Trophoblast cell (in vitro differentiated cells and primary cell): ENCODE results near the gene ZBTB42.
"Not testable (repeated sequence)": the region's sequence is repeated elsewhere in the genome, so short reads cannot be mapped to it uniquely, and the experiment has no call there.

Experiments used
- DNase-seq, 2 donors: peaks; one replicate each; pipeline ENCODE4 v3.0.0-alpha.2; 2016
- H2AFZ ChIP-seq: 2 replicates; pipeline ENCODE4 v1.6.1; 2013; ENCODE audit warnings: low read length, moderate library complexity, mild to moderate bottlenecking; ENCODE audit not compliant: insufficient read depth, poor library complexity
- H2AK5ac ChIP-seq: 2 replicates; pipeline ENCODE4 v1.6.1; 2013; ENCODE audit warnings: mild to moderate bottlenecking, low read length
- H2BK120ac ChIP-seq: 2 replicates; pipeline ENCODE4 v1.6.1; 2013; ENCODE audit warnings: low read length, mild to moderate bottlenecking, moderate library complexity; ENCODE audit not compliant: insufficient read depth, poor library complexity
- H2BK12ac ChIP-seq: 2 replicates; pipeline ENCODE4 v1.6.1; 2013; ENCODE audit warnings: mild to moderate bottlenecking, low read length, moderate library complexity
- H2BK5ac ChIP-seq: 2 replicates; pipeline ENCODE4 v1.6.1; 2013; ENCODE audit warnings: low read length, low read depth, moderate library complexity, mild to moderate bottlenecking; ENCODE audit not compliant: poor library complexity
- H3K14ac ChIP-seq: 2 replicates; pipeline ENCODE4 v1.6.1; 2013; ENCODE audit warnings: mild to moderate bottlenecking, low read length
- H3K18ac ChIP-seq: 2 replicates; pipeline ENCODE4 v1.6.1; 2013; ENCODE audit warnings: mild to moderate bottlenecking, low read length
- H3K23ac ChIP-seq: 2 replicates; pipeline ENCODE4 v1.6.1; 2013; ENCODE audit warnings: low read length
- H3K27ac ChIP-seq: 2 replicates; pipeline ENCODE4 v1.5.1; 2013; ENCODE audit warnings: low read depth, mild to moderate bottlenecking, inconsistent platforms, low read length, moderate library complexity
- H3K27me3 ChIP-seq: 2 replicates; pipeline ENCODE4 v1.6.1; 2013; ENCODE audit warnings: inconsistent platforms, mild to moderate bottlenecking, low read length, moderate library complexity; ENCODE audit not compliant: insufficient read depth
- H3K36me3 ChIP-seq, 2 experiments: 1 replicate in 1 of 2; 2 replicates in 1 of 2; pipeline ENCODE4 v1.6.1; 2013; ENCODE audit warnings: low read length in 2 of 2, mild to moderate bottlenecking in 2 of 2, moderate library complexity in 1 of 2; ENCODE audit not compliant: insufficient read depth in 2 of 2, control insufficient read depth in 1 of 2
- H3K4ac ChIP-seq: 2 replicates; pipeline ENCODE4 v1.6.1; 2013; ENCODE audit warnings: low read depth, mild to moderate bottlenecking, low read length, moderate library complexity
- H3K4me1 ChIP-seq, 2 experiments: 1 replicate in 1 of 2; 2 replicates in 1 of 2; pipeline ENCODE4 v1.6.1; 2013; ENCODE audit warnings: low read length in 2 of 2, mild to moderate bottlenecking in 2 of 2, moderate library complexity in 1 of 2; ENCODE audit not compliant: insufficient read depth in 2 of 2, control insufficient read depth in 1 of 2
- H3K4me2 ChIP-seq: 2 replicates; pipeline ENCODE4 v1.6.1; 2013; ENCODE audit warnings: inconsistent platforms, mild to moderate bottlenecking, low read length, moderate library complexity
- H3K4me3 ChIP-seq: 2 replicates; pipeline ENCODE4 v1.5.1; 2013; ENCODE audit warnings: mild to moderate bottlenecking, low read depth, low read length, inconsistent platforms
- H3K79me1 ChIP-seq: one replicate; pipeline ENCODE4 v1.6.1; 2013; ENCODE audit warnings: low read length
- H3K79me2 ChIP-seq: 2 replicates; pipeline ENCODE4 v1.6.1; 2013; ENCODE audit warnings: low read length, mild to moderate bottlenecking; ENCODE audit not compliant: control insufficient read depth, insufficient read depth, poor library complexity
- H3K9ac ChIP-seq: 2 replicates; pipeline ENCODE4 v1.6.1; 2013; ENCODE audit warnings: mild to moderate bottlenecking, low read length
- H3K9me3 ChIP-seq: 2 replicates; pipeline ENCODE4 v1.6.1; 2013; ENCODE audit warnings: low read depth, mild to moderate bottlenecking, control low read depth, inconsistent platforms, low read length; ENCODE audit not compliant: insufficient read depth
- H4K12ac ChIP-seq: 2 replicates; pipeline ENCODE4 v1.6.1; 2013; ENCODE audit warnings: low read depth, mild to moderate bottlenecking, low read length, moderate library complexity
- H4K8ac ChIP-seq: 2 replicates; pipeline ENCODE4 v1.6.1; 2013; ENCODE audit warnings: low read depth, mild to moderate bottlenecking, low read length, moderate library complexity
- H4K91ac ChIP-seq: one replicate; pipeline ENCODE4 v1.6.1; 2013; ENCODE audit warnings: low read depth, mild to moderate bottlenecking, low read length, moderate library complexity
- WGBS: extraction: QIAGEN DNeasy Blood & Tissue Kit; methylation state at CpG from one replicate; pipeline ENCODE4 v1.1.7; 2013; ENCODE audit warnings: missing lambda C conversion rate; ENCODE audit not compliant: insufficient read length, insufficient coverage; ENCODE audit errors: extremely low coverage; 5-methylcytosine and 5-hydroxymethylcytosine counted together

The ZBTB42 gene

GRCh38 chr14:104808456-104808855 lies 7.6 kb downstream of the ZBTB42 start:
- H4K12ac ChIP-seq = no peak overlapping the region
- H3K79me1 ChIP-seq = no peaks in the 10 kb centered on the region
- no peak overlapping the region for H2AK5ac ChIP-seq
- no peak overlapping the region for H2BK5ac ChIP-seq
- no peak overlapping the region for H2BK12ac ChIP-seq
- WGBS = no CpG with 5 or more reads among the region's 6 CpGs
- no peaks in the 10 kb centered on the region for H3K79me2 ChIP-seq
- no peak overlapping the region for H4K91ac ChIP-seq
- no peak overlapping the region for H2BK120ac ChIP-seq
- no peaks in the 10 kb centered on the region for H3K27me3 ChIP-seq
- H3K27ac ChIP-seq = no peak overlapping the region
- H3K4me2 ChIP-seq = no peak overlapping the region
- H3K4ac ChIP-seq = no peak overlapping the region
- H3K9me3 ChIP-seq = peaks cover 1% of the 10 kb centered on the region
- no peak overlapping the region for H2AFZ ChIP-seq
- H3K18ac ChIP-seq = no peak overlapping the region
- no peaks in the 10 kb centered on the region for H3K36me3 ChIP-seq
- no peak overlapping the region for H4K8ac ChIP-seq
- no peak for DNase-seq
- H3K23ac ChIP-seq = no peak overlapping the region
- no peaks in the 10 kb centered on the region for H3K4me1 ChIP-seq
- H3K14ac ChIP-seq = no peak overlapping the region
- H3K9ac ChIP-seq = no peak overlapping the region
- no peak overlapping the region for H3K4me3 ChIP-seq

GRCh38 chr14:104810316-104810715 lies 9.4 kb downstream of the ZBTB42 start:
- Histone ChIP-seq H3K9me3 (peaks cover 1% of the 10 kb centered on the region), H3K79me2 (no peaks in the 10 kb centered on the region), H4K91ac (no peak overlapping the region), H2BK5ac (no peak overlapping the region), H3K4me2 (no peak overlapping the region), H3K23ac (no peak overlapping the region), H4K12ac (no peak overlapping the region), H4K8ac (no peak overlapping the region), H2AFZ (no peak overlapping the region), H3K9ac (no peak overlapping the region), H3K14ac (no peak overlapping the region), H3K18ac (no peak overlapping the region), H3K4ac (no peak overlapping the region), H3K4me1 (peaks cover 0 to 2% of the 10 kb centered on the region in 2 experiments), H3K36me3 (no peaks in the 10 kb centered on the region), H2BK120ac (no peak overlapping the region), H3K27me3 (no peaks in the 10 kb centered on the region), H2BK12ac (no peak overlapping the region), H2AK5ac (no peak overlapping the region), H3K4me3 (no peak overlapping the region), H3K79me1 (peaks cover under 1% of the 10 kb centered on the region), H3K27ac (no peak overlapping the region)
- DNase-seq = no peak
- WGBS = no CpG with 5 or more reads among the region's 11 CpGs

DNA sequence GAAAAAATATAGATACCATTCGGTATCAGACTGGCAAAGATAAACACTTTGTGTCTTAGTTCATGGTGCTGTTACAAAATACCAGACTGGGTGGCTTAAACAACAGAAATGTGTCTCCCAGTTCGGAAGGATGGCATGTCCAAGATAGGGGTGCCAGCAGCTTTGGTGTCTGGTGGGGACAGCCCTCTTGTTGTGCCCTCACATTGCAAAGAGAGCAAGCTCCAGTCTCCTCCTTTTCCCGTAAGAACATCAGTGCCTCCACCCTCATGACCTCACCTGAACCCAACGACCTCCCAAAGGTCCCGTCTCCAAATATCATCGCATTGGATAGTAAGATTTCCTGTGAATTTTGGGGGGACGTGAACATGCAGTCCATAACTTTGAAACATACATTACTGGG lies 12.4 kb downstream of the ZBTB42 start:
- Histone ChIP-seq H3K4me1 (peaks cover 4 to 9% of the 10 kb centered on the region in 2 experiments), H4K8ac (no peak overlapping the region), H2AK5ac (no peak overlapping the region), H2BK5ac (no peak overlapping the region), H3K9ac (no peak overlapping the region), H3K27me3 (no peaks in the 10 kb centered on the region), H3K4me3 (no peak overlapping the region), H4K12ac (no peak overlapping the region), H3K36me3 (no peaks in the 10 kb centered on the region), H3K79me2 (peaks cover 10% of the 10 kb centered on the region), H3K23ac (no peak overlapping the region), H3K9me3 (no peaks in the 10 kb centered on the region), H3K4me2 (no peak overlapping the region), H3K18ac (no peak overlapping the region), H3K79me1 (peaks cover 12% of the 10 kb centered on the region), H4K91ac (no peak overlapping the region), H3K4ac (no peak overlapping the region), H2BK12ac (no peak overlapping the region), H3K27ac (no peak overlapping the region), H2BK120ac (no peak overlapping the region), H3K14ac (no peak overlapping the region), H2AFZ (no peak overlapping the region)
- WGBS = no CpG with 5 or more reads among the region's 7 CpGs
- DNase-seq = peak in 1 of 2 donors; percentile 14

DNA sequence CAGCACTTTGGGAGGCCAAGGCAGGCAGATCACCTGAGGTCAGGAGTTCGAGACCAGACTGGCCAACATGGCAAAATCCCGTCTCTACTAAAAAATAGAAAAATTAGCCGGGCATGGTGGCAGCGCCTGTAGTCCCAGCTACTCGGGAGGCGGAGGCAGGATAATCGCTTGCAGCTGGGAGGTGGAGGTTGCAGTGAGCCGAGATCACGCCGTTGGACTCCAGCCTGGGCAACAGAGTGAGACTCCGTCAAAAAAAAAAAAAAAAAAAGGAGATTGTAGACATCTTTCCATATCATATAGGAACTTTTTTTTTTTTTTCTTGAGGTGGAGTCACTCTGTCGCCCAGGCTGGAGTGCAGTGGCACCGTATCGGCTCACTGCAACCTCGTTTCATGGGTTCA lies 13.8 kb downstream of the ZBTB42 start:
- H4K12ac ChIP-seq, H3K36me3 ChIP-seq, H3K4me1 ChIP-seq, H3K23ac ChIP-seq, H2BK5ac ChIP-seq, H3K4me2 ChIP-seq, H3K4ac ChIP-seq, H2AFZ ChIP-seq, DNase-seq, H4K91ac ChIP-seq, H3K14ac ChIP-seq, H3K27me3 ChIP-seq, H4K8ac ChIP-seq, H3K18ac ChIP-seq, H3K9ac ChIP-seq, H2AK5ac ChIP-seq, H2BK12ac ChIP-seq, H2BK120ac ChIP-seq, H3K9me3 ChIP-seq, H3K4me3 ChIP-seq, H3K27ac ChIP-seq: not testable (repeated sequence)
- Histone ChIP-seq H3K79me2 (peaks cover 10% of the 10 kb centered on the region), H3K79me1 (peaks cover 12% of the 10 kb centered on the region)
- no CpG with 5 or more reads among the region's 15 CpGs for WGBS
